G401 (cell line): ENCODE data around the gene RPS28. TPM values are rescaled to one million over a fixed set of nuclear protein-coding genes. Genes with fewer than 3 reads are reported as not detected.
"Not testable (repeated sequence)": the region's sequence is repeated elsewhere in the genome, so short reads cannot be mapped to it uniquely, and the experiment has no call there.

Experiments used
- DNase-seq: peaks from one replicate; pipeline ENCODE4 v3.0.0-alpha.2; 2015; ENCODE audit warnings: low spot score
- in situ Hi-C: cut with HindIII; loops from 2 replicates; pipeline ENCODE4 v1.10.0; 2016; ENCODE audit warnings: low sequenced_read_pairs, mixed read lengths
- total RNA-seq: library from RNA; depleted of rRNA; stranded (reverse); fragments of >200 nt; shearing (Covaris generic); gene quantifications from 2 replicates; pipeline ENCODE4 v1.2.3, GENCODE V29; 2014

Gene RPS28
- total RNA-seq, 1 experiment from 2014 or later = 831 TPM

GRCh38 chr19:8318835-8319234 is 2.5 kb upstream of the RPS28 start:
- DNase-seq, in situ Hi-C loops: not testable (repeated sequence)

- DNase-seq = no peak
- in situ Hi-C loops = no loop called here
These were observed 1.3 kb upstream of the RPS28 start for GRCh38 chr19:8319807-8320520.

DNA sequence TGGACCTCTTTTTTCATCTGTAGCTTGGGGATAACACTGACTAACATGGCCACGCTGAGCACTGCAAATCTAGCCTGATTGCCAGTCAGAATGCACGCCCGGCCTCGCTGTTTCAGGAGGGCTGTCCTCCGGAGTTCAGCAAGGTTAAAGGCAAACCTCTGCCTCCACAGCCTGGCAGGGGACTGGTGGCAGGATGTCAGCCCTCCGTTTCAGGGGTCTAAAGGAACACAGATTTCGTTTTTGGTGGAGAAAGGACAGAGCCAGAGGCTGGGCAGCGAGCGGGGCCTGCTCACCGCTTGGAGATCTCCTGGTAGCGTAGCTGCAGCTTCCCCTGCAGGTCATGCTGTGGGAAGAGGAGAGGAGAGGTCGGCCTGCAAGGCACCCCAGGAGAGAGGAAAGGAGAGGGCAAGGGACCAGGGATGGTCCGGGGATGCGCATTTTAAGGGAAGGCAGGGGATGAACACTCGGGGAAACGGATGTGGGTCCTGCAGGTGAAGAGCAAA is 681 bp upstream of the RPS28 start:
- in situ Hi-C loops = no loop called here
- DNase-seq = no peak

- in situ Hi-C loops = no loop called here
- DNase-seq = no peak
These were observed 816 bp downstream of the RPS28 start for GRCh38 chr19:8321986-8322637.

GRCh38 chr19:8322638-8322997 is 1.3 kb downstream of the RPS28 start:
- in situ Hi-C loops = no loop called here

GRCh38 chr19:8323781-8324185 is 2.5 kb downstream of the RPS28 start:
- DNase-seq = no peak
- in situ Hi-C loops = no loop called here

More at GRCh38 chr19:8322638-8322997, 1.3 kb downstream of the RPS28 start:
- DNase-seq = no peak

- in situ Hi-C loops = no loop called here
- no peak for DNase-seq
These were observed 3.1 kb downstream of the RPS28 start for GRCh38 chr19:8324186-8325050.

- DNase-seq = no peak
- in situ Hi-C loops = no loop called here
These were observed 4.2 kb downstream of the RPS28 start for GRCh38 chr19:8325454-8325853.

DNA sequence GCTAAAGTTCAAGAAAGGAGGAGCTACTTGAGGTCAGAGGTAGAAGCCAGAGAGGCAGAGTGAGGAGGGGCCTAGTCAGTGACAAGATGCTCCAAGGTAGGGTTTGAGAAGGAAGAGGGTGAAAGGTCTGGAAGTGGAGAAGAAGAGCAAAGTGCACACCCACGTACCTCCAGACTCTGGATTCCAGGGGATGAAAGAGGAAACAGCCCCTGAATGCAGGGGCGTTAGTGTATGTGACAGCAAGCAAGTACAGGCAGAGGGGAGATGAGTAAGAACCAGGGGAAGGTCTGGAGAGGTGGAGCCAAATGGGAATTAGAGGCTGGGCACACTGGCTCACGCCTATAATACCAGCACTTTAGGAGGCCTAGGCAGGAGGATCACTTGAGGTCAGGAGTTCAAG is 8.7 kb downstream of the RPS28 start:
- no peak for DNase-seq
- in situ Hi-C loops = no loop called here

DNA sequence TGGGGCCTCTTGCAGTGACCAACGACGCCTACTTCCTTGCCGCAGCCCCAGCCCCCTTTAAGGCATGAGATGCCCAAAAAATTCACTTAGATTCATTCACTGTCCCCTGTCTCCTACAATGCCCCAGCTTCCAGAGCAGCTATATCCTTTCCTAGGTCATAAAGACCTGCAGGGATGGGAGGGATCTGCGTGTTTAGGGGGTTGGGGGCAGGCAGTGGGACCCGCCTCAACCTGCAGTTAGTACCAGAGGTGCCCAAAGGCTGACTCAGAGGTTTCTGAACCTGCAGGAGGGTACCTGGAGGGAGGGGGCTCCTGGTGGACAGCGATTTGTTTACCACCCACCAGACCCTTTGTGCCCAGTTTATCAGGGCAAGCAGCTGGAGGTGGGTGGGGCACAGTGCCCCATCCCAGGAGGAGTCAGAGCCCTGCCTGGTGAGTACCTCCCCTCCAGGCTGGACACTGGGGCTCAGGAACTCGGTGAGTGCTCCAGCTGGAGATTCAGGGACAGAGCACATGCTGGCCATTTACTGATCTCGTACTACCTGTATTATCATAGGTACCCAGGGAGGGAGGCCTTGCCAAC is 10.1 kb downstream of the RPS28 start:
- in situ Hi-C loops = no loop called here
- DNase-seq = no peak

- DNase-seq = no peak
- in situ Hi-C loops = no loop called here
These were observed 11.9 kb downstream of the RPS28 start for GRCh38 chr19:8332976-8333766.

DNA sequence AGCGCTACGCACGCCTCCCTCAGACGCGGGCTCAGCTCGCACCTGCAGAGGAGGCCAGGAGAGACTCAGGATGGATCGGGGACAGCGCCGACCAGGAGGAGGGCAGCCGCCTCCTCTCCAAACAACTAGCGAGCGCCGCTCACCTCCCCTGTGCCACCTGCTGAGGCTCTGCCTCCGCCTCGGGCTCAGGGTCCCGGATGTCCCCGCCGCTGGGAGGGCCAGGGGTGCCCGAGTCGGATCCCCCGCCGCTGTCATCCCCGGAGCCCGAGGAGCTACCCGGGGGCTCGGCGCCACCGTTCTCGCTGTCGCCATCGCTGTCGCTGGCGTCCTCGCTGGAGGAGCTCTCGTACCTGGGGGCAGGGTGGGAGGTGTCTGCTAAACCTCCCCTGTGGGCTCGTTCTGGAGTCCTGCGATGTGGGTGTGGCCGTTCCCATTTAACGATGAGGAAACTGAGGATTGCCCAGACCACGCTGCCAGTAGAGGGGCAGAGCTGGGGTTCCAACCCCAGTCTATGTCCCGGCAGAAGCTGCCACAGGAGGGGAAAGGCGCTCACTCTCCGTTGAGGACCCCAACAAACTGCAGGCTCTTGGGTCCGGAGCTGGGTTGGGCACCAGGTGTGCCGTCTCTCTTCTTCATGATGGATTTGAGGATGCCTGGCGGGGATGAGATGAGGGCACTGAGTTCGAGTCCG is 12.6 kb downstream of the RPS28 start:
- DNase-seq = no peak
- in situ Hi-C loops = no loop called here

DNA sequence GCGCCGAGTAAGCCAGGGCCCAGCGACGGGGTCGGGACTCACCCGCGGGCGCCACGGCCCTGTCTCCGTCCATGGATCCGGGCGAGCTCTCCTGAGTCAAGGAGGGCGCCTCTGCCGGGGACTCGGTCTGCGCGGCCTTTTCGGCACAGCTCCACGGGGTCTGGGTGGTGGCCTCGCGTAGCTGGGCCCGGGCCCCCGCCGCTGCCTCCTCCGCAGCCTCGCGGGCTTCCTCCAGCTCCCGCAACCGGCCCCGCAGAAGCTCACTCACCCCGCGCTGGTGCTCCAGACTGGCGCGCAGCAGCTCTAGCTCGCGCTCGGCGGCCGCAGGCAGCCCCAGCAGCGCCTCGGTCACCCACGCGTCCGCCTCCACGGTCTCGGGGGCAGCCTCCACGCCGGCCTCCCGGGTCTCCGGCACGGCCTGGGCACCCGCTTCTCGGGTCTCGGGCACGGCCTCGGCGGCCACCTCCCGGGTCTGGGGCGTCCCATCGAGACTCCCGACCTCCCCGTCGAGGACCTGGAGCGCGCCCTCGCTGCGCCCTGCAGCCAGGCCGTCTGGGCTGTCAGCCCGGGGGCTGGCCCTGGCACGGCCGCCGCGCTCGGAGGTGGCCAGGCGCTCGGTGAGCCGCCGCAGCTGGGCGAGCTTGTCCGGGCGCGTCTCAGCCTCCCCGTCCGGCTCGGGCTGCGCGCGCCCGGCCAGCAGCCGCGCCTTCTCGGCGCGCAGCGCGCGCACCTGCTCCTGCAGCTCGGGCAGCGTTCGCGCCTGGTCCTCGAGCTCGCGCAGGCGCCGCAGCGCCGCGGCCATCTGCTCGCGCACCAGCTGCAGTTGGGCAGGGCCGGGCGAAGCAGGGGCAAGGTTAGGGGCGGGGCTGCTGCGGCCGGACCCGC is 13.4 kb downstream of the RPS28 start:
- in situ Hi-C loops = no loop called here
- no peak for DNase-seq

GRCh38 chr19:8335343-8336071 is 14.2 kb downstream of the RPS28 start:
- DNase-seq = no peak
- in situ Hi-C loops = no loop called here

DNA sequence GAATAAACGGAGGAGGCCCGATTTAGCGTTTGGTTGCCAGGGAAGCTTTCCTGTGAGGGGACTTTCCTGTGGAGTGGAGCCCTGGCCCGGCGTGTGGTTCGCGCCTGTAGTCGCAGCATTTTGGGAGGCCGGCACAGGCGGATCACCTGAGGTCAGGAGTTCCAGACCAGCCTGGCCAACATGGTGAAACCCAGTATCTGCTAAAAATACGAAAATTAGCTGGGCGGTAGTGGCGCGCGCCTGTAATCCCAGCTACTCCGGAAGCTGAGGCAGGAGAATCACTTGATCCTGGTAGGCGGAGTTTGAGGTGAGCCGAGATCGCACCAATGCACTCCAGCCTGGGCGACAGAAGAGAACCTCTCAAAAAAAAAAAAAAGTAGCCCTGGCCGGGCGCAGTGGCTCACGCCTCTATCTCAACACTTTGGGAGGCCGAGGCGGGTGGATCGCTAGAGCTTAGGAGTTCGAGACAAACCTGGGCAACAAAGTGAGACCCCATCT is 14.8 kb downstream of the RPS28 start:
- in situ Hi-C loops = no loop called here
- DNase-seq = no peak

GRCh38 chr19:8336660-8337059 is 15.4 kb downstream of the RPS28 start:
- in situ Hi-C loops = no loop called here
- no peak for DNase-seq

- DNase-seq = no peak
- in situ Hi-C loops = no loop called here
These were observed 16.4 kb downstream of the RPS28 start for GRCh38 chr19:8337728-8338127.
